Measurements from ENCODE around the gene CAPN7. TPM values are rescaled to one million over a fixed set of nuclear protein-coding genes. Genes with fewer than 3 reads are reported as not detected.
"Not testable (repeated sequence)": the region's sequence is repeated elsewhere in the genome, so short reads cannot be mapped to it uniquely, and the experiment has no call there.

The CAPN7 gene
- polyA plus RNA-seq, 3 donors from 2014 or later = 4.1 to 25.7 (median 19.4) TPM

DNA sequence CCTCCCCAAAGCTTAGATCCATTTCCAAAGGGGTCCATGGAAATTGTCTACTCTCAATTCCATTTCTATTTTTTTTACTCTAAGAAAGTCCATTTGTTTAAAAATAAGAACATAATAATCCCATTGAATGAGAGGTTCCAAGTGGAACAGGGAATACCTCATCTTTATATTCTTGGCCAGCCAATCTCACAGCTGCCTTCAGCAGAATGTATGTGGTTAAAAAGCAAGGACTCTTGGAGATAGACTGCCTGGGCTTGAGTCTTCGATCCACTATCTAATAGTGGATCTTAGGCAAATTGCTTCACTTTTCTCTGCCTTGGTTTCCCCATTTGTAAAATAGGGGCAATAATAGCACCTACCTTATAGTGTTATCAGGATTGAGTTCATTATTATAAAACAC, 24.5 kb upstream of the CAPN7 start:
- H3K36me3 Mint-ChIP-seq = no peaks in the 10 kb centered on the region
- no peak overlapping the region for H3K4me3 Mint-ChIP-seq
- no peaks in the 10 kb centered on the region for H3K4me1 Mint-ChIP-seq
- no peaks in the 10 kb centered on the region for H3K9me3 Mint-ChIP-seq
- H3K27me3 Mint-ChIP-seq (ENCODE audit: low read depth in 3 of 3) = peaks cover 1 to 15% (median 8%) of the 10 kb centered on the region in 3 donors
- no peak for DNase-seq
- H3K27ac Mint-ChIP-seq = no peak overlapping the region

DNA sequence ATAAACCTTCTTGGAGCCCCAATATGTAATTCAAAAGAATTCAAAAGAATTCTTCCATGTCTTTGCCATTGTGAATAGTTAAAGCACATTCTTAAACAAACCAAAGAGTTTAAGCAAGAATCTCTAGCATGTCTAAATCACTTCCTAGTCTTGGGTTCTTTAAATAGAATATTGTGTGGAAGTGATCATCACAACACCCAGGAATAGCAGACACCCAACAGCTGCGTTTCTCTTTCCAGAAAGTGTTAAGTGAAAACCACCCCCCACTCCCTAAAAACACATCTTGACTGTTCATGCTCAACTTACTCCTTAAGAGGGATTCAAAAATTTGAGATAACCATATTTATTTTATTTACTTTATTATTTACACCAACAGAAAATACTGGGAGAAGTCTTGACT, 24.1 kb upstream of the CAPN7 start:
- no peak for DNase-seq
- H3K4me3 Mint-ChIP-seq = no peak overlapping the region
- H3K27ac Mint-ChIP-seq = no peak overlapping the region
- peaks cover 1 to 17% (median 8%) of the 10 kb centered on the region in 3 donors for H3K27me3 Mint-ChIP-seq (ENCODE audit: low read depth in 3 of 3)
- H3K36me3 Mint-ChIP-seq = no peaks in the 10 kb centered on the region
- no peaks in the 10 kb centered on the region for H3K4me1 Mint-ChIP-seq
- no peaks in the 10 kb centered on the region for H3K9me3 Mint-ChIP-seq

DNA sequence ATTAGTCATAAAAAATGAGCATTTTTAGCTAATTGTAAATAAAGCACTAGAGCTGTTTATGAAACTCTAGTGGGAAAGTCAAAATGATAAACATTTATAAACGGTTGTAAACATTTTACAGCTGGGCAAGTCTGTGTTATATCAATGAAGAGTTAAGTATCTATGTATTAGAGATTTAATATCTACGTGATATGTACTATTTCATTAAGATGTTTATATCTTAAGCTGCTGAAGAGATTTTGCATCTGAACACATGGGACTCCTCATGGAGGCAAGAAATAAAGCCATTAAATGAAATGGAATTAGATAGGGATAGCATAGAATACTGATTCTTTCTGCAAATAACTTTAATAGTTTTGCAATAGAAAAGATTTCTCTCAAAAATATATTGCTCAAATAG, 23.0 kb upstream of the CAPN7 start:
- Mint-ChIP-seq H3K4me1 (no peaks in the 10 kb centered on the region), H3K27me3 (ENCODE audit: low read depth in 3 of 3) (peaks cover 1 to 17% (median 8%) of the 10 kb centered on the region in 3 donors), H3K36me3 (no peaks in the 10 kb centered on the region), H3K27ac (no peak overlapping the region), H3K4me3 (no peak overlapping the region), H3K9me3 (no peaks in the 10 kb centered on the region)
- DNase-seq = no peak

DNA sequence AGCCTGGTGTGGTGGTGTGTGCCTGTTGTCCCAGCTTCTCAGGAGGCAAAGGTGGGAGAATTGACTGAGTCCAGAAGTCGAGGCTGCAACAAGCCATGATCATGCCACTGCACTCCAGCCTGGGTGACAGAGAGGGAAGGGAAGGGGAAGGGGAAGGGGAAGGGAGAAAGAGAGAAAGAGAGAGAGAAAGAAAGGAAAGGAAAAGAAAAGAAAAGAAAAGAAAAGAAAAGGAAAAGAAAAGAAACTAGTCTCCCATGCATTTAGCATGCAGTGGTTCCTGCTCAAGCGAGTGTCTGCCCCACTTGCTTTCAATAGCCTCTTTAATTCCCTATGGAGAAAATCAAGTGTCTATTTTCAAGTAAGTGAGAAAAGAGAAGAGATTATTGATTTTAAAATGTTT, 20.6 kb upstream of the CAPN7 start:
- Mint-ChIP-seq H3K27me3 (ENCODE audit: low read depth in 3 of 3) (peaks cover 0 to 11% (median 8%) of the 10 kb centered on the region in 3 donors), H3K4me3 (no peak overlapping the region), H3K9me3 (no peaks in the 10 kb centered on the region), H3K4me1 (no peaks in the 10 kb centered on the region), H3K36me3 (no peaks in the 10 kb centered on the region), H3K27ac (no peak overlapping the region)
- no peak for DNase-seq

DNA sequence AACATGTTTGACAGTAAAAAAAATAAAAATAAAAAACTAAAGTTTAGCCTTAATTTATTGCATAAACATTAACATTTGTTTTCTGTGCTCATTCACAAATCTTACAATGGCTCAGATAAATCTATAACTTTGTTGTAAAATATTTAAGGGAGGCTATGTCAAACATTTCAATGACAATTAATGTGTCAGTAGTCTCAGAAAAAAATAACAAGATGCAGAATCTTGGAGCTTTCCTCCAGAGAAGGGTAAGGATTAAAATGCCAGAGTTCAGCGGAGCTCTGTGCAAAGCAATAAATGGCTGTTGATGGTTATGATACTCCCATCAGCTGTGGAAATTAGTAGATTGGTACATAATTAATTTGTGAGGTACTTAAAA, 20.0 kb upstream of the CAPN7 start:
- Mint-ChIP-seq H3K4me3 (no peak overlapping the region), H3K27me3 (ENCODE audit: low read depth in 3 of 3) (peaks cover 0 to 11% (median 5%) of the 10 kb centered on the region in 3 donors), H3K27ac (no peak overlapping the region), H3K4me1 (no peaks in the 10 kb centered on the region), H3K36me3 (no peaks in the 10 kb centered on the region), H3K9me3 (no peaks in the 10 kb centered on the region)
- no peak for DNase-seq

DNA sequence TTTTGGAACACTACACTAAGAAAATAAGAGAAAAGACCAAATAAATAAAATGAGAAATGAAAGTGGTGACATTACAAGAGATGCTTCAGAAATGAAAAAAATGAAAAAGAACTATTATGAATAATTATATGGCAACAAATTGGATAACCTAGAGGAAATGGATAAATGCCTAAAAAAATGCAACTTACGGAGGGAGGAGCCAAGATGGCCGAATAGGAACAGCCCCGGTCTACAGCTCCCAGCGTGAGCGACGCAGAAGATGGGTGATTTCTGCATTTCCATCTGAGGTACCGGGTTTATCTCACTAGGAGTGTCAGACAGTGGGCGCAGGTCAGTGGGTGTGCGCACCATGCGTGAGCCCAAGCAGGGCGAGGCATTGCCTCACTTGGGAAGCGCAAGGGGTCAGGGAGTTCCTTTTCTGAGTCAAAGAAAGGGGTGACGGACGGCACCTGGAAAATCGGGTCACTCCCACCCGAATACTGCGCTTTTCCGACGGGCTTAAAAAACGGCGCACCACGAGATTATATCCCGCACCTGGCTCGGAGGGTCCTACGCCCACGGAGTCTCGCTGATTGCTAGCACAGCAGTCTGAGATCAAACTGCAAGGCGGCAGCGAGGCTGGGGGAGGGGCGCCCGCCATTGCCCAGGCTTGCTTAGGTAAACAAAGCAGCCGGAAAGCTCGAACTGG, 19.4 kb upstream of the CAPN7 start:
- not testable (repeated sequence) for H3K27ac Mint-ChIP-seq, H3K9me3 Mint-ChIP-seq, H3K4me3 Mint-ChIP-seq, H3K36me3 Mint-ChIP-seq, DNase-seq, H3K4me1 Mint-ChIP-seq
- peaks cover 0 to 11% (median 4%) of the 10 kb centered on the region in 3 donors for H3K27me3 Mint-ChIP-seq (ENCODE audit: low read depth in 3 of 3)

DNA sequence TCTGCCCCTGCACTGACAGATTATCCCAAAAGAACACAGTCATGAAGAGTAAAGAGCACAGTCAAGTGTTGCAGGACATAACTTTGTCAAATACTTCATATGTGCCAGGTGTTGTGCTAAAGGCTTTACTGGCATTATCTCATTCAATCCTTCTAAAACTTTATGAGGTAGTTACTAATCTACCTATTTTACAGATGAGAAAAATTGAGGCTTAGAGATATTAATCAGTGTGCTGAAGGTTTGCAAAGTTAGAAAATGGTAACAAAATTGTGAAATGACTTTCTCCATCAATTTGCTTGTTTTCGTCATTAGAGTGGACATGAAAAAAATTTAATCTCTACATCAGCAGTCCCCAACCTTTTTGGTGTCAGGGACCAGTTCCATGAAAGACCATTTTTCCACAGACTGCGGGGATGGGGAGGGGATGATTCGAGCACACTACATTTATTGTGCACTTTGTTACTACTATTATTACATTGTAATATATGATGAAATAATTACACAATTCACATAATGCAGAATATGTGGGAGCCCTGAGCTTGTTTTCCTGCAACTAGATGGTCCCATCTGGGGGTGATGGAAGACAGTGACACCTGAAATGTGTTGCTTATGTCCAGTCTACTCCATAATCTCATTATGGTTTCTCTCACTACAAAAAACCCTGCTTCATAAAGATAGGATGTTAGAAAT, 8.6 kb upstream of the CAPN7 start:
- H3K4me3 Mint-ChIP-seq = no peak overlapping the region
- DNase-seq = no peak
- peaks cover 2 to 17% (median 2%) of the 10 kb centered on the region in 3 donors for H3K27me3 Mint-ChIP-seq (ENCODE audit: low read depth in 3 of 3)
- H3K9me3 Mint-ChIP-seq = no peaks in the 10 kb centered on the region
- peaks cover 0 to under 1% of the 10 kb centered on the region in 2 donors for H3K4me1 Mint-ChIP-seq
- H3K27ac Mint-ChIP-seq = no peak overlapping the region
- no peaks in the 10 kb centered on the region for H3K36me3 Mint-ChIP-seq

DNA sequence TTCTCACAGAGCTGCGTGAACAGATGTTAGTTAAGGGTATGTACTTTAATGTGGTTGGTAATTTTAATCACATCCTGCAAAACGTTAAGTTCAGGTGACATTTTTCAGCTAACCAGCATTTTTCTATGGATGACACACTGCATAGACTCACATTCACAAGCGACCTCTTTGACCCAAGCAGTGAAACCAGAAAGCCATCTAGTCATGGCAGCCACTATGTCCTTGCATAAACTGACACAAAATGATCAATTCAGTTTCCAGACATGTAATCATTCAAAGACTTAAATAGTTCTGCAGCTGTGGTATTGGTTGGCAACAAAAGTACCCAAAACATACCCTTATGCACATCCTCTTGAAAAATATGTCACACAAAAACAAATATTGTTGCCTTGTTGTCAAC, 7.4 kb upstream of the CAPN7 start:
- Mint-ChIP-seq H3K9me3 (no peaks in the 10 kb centered on the region), H3K4me1 (peaks cover 2 to 12% of the 10 kb centered on the region in 2 donors), H3K4me3 (no peak overlapping the region), H3K36me3 (no peaks in the 10 kb centered on the region), H3K27ac (no peak overlapping the region), H3K27me3 (ENCODE audit: low read depth in 3 of 3) (peaks cover 1 to 11% (median 2%) of the 10 kb centered on the region in 3 donors)
- no peak for DNase-seq

DNA sequence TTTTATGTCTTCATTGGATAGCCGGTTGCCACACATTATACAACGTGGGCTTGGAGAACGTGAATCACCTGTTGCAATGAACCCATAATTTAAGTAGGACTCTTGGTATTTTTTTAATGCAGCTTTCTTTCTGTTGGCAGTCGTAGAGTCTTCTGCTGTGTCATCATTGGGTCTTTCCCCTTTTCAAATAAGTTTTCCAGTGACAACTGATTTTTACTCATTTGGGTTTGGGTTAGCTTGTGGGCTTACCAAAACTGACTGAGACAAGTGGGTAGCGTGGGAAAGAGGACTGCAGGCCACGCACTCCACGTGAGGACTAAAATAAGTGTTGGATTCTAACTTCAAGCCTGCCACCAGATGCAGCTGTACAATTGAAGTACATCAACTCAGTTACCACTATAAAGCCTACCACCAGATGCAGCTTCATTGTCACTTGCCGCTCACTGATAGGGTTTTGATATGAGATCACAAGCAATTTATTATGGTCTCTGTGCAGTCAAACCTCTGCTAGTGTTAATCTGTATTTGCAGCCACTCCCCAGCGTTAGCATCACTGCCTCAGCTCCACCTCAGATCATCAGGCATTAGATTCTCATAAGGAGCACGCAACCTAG, 6.4 kb upstream of the CAPN7 start:
- Mint-ChIP-seq H3K27ac (no peak overlapping the region), H3K27me3 (ENCODE audit: low read depth in 3 of 3) (peaks cover 0 to 4% (median 0%) of the 10 kb centered on the region in 3 donors), H3K36me3 (no peaks in the 10 kb centered on the region), H3K4me3 (no peak overlapping the region), H3K9me3 (no peaks in the 10 kb centered on the region), H3K4me1 (peaks cover 2 to 12% of the 10 kb centered on the region in 2 donors)
- no peak for DNase-seq

DNA sequence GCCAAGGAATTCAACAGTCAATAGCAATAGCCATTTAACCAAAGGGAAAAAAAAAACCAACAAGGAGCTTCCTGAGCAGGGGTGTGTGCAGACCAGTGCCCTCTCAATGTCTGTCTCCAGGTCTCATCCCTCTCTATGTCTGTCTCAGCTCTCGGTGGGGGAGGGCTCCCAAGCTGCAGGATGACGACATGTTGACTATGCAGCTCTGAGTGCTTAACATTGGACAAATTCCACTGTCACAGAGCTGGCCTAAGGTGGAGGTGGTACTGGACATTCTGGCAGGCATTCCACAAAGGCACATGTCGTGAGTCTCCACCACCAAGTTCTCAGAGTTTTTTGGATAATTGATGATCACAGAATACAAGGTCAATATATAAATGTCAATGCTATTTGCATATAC, 2.0 kb upstream of the CAPN7 start:
- H3K27ac Mint-ChIP-seq = peak overlapping the region in 2 of 6 donors; percentile 3 to 15
- peaks cover 26 to 42% of the 10 kb centered on the region in 2 donors for H3K4me1 Mint-ChIP-seq
- H3K4me3 Mint-ChIP-seq = no peak overlapping the region

DNA sequence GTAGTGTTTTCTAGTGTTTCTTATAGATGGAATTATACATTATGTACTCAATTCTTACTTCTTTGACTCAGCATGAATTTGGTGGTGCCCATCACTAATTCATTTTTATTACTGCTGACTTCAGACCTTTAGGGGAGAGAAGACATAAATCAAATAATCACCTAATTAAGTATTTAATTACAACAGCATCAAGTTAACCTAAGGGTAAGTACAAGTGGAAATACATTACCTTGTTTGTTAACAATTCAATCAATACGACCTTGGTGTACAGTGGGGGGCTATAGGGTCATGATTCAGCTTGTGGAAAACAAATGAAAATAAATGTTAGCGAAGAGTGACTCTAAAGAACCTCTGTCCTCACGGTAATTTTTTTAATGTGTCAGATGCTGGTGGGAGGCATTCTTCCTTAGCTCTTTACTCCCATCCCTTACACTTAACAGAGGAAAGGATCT, 538 bp upstream of the CAPN7 start:
- DNase-seq = no peak
- H3K27ac Mint-ChIP-seq = peak overlapping the region; percentile 89 to 96 (median 92)
- H3K4me3 Mint-ChIP-seq = peak overlapping the region; percentile 83 to 94 (median 89)
- peaks cover 2 to 5% (median 5%) of the 10 kb centered on the region in 3 donors for H3K27me3 Mint-ChIP-seq (ENCODE audit: low read depth in 3 of 3)
- no peaks in the 10 kb centered on the region for H3K36me3 Mint-ChIP-seq
- H3K9me3 Mint-ChIP-seq = no peaks in the 10 kb centered on the region
- H3K4me1 Mint-ChIP-seq = peaks cover 28 to 52% of the 10 kb centered on the region in 2 donors

More for the DNA sequence above, 2.0 kb upstream of the CAPN7 start:
- no peaks in the 10 kb centered on the region for H3K36me3 Mint-ChIP-seq
- no peak for DNase-seq
- no peaks in the 10 kb centered on the region for H3K9me3 Mint-ChIP-seq
- H3K27me3 Mint-ChIP-seq (ENCODE audit: low read depth in 3 of 3) = peaks cover 2 to 5% (median 5%) of the 10 kb centered on the region in 3 donors

DNA sequence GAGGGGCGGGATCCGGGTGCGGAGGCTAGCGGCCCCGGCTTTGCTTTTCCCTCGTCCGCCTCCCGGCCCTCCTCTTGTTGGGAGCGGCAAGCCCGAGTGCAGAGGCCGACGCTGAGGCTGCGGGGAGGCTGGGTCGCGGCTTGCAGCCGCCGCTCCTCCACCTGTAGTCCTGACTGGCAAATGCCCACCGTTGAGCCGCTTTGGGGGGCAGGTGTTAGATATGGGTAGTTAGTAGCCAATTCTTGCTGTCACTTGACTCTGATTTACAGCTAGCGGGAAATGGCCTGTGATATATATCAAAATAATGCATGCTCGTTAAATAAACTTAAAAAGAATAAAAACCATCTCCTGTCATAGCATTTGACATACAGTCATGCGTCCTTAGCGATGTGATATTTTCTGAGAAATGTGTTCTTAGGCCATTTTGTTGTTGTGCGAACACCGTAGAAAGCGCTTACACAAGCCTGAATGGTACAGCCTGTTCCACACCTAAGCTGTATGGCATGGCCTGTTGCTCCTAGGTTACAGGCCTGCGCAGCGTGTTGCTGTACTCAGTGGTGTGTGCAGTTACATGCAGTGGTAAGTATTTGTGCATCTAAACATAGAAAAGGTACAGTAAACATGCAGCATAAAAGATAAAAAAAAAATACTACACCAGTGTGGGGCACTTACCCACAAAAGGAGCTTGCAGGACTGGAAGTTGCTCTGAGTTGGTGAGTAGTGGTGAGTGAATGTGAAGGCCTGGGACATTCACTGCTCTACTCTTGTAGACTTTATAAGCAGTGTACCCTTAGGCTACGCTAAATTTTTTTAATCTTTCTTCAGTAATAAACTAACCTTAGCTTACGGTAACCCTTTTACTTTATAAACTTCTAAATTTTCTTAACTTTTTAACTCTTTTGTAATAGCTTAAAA, 873 bp downstream of the CAPN7 start:
- peaks cover 28 to 58% of the 10 kb centered on the region in 2 donors for H3K4me1 Mint-ChIP-seq

DNA sequence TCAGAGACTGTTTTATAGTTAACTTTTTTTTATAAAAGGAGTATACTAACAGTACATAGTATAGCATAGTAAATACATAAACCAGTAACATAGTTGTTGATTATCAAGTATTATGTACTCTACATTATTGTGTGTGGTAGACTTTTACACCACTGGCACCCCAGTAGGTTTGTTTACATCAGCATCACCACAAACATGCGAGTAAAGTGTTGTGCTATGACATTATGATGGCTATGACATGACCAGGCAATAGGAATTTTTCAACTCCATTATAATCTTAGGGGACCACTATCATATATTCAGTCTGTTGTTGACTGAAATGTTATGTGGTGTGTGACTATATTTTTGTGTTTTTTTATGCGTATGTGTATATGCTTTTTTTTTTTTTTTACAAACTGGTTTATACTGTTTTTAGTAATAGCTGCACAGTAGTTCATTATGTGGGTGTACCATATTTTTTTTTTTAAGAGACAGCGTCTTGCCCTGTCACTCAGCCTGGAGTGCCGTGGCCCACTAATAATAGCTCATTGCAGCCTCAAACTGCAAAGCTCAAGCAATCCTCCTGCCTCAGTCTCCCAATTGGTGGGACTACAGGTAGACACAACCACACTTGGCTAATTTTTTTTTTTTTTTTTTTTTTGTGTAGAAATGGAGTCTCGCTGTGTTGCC, 1.9 kb downstream of the CAPN7 start:
- H3K4me1 Mint-ChIP-seq = peaks cover 28 to 59% of the 10 kb centered on the region in 2 donors
- H3K27ac Mint-ChIP-seq = peak overlapping the region; percentile 46 to 92 (median 68)
- H3K4me3 Mint-ChIP-seq = peak overlapping the region; percentile 87 to 94 (median 93)
- H3K9me3 Mint-ChIP-seq = no peaks in the 10 kb centered on the region
- peaks cover 2 to 5% (median 2%) of the 10 kb centered on the region in 3 donors for H3K27me3 Mint-ChIP-seq (ENCODE audit: low read depth in 3 of 3)
- peaks cover 5 to 7% (median 5%) of the 10 kb centered on the region in 3 donors for H3K36me3 Mint-ChIP-seq
- DNase-seq = no peak

More for the DNA sequence above, 873 bp downstream of the CAPN7 start:
- Mint-ChIP-seq H3K27me3 (ENCODE audit: low read depth in 3 of 3) (peaks cover 2 to 5% (median 2%) of the 10 kb centered on the region in 3 donors), H3K4me3 (peak overlapping the region; percentile 87 to 94 (median 93)), H3K27ac (peak overlapping the region; percentile 88 to 96 (median 94)), H3K36me3 (no peaks in the 10 kb centered on the region), H3K9me3 (no peaks in the 10 kb centered on the region)
- peak in 2 of 3 donors; percentile 4 to 10 for DNase-seq
